ENCODE measurements around the gene NAT8L. TPM values are rescaled to one million over a fixed set of nuclear protein-coding genes. Genes with fewer than 3 reads are reported as not detected.

NAT8L gene
- total RNA-seq, 1 donor from 2014 or later, result 1.1 TPM

GRCh38 chr4:2044542-2045517 is 14.3 kb upstream of the NAT8L start:
- DNase-seq (ENCODE audit: low spot score), result peak; percentile 73
- intact Hi-C loops (cut with DNase I), result no loop called here

GRCh38 chr4:2045518-2045951 is 13.6 kb upstream of the NAT8L start:
- intact Hi-C loops (cut with DNase I), result no loop called here
- peak; percentile 66 for DNase-seq (ENCODE audit: low spot score)

GRCh38 chr4:2046031-2046961 is 12.8 kb upstream of the NAT8L start:
- intact Hi-C loops (cut with DNase I), result no loop called here
- peak; percentile 71 for DNase-seq (ENCODE audit: low spot score)

- peak; percentile 55 for DNase-seq (ENCODE audit: low spot score)
- intact Hi-C loops (cut with DNase I), result no loop called here
Measured at GRCh38 chr4:2047031-2047660, 12.0 kb upstream of the NAT8L start.

GRCh38 chr4:2047781-2048581 is 11.1 kb upstream of the NAT8L start:
- DNase-seq (ENCODE audit: low spot score), result peak; percentile 31
- intact Hi-C loops (cut with DNase I), result no loop called here

- intact Hi-C loops (cut with DNase I), result no loop called here
- peak; percentile 2 for DNase-seq (ENCODE audit: low spot score)
Measured at GRCh38 chr4:2048831-2049230, 10.3 kb upstream of the NAT8L start.

- intact Hi-C loops (cut with DNase I), result no loop called here
- peak; percentile 22 for DNase-seq (ENCODE audit: low spot score)
Measured at GRCh38 chr4:2049381-2049780, 9.7 kb upstream of the NAT8L start.

- peak; percentile 63 for DNase-seq (ENCODE audit: low spot score)
- intact Hi-C loops (cut with DNase I), result no loop called here
Measured at GRCh38 chr4:2049811-2050210, 9.3 kb upstream of the NAT8L start.

- intact Hi-C loops (cut with DNase I), result no loop called here
- peak; percentile 51 for DNase-seq (ENCODE audit: low spot score)
Measured at GRCh38 chr4:2051086-2051485, 8.0 kb upstream of the NAT8L start.

GRCh38 chr4:2054217-2054616 is 4.9 kb upstream of the NAT8L start:
- no peak for DNase-seq (ENCODE audit: low spot score)
- intact Hi-C loops (cut with DNase I), result no loop called here

GRCh38 chr4:2057382-2058065 is 1.6 kb upstream of the NAT8L start:
- intact Hi-C loops (cut with DNase I), result no loop called here
- DNase-seq (ENCODE audit: low spot score), result no peak

- no peak for DNase-seq (ENCODE audit: low spot score)
Measured at GRCh38 chr4:2058264-2059045, 672 bp upstream of the NAT8L start.

GRCh38 chr4:2059726-2060602 is 837 bp downstream of the NAT8L start:
- intact Hi-C loops (cut with DNase I), result no loop called here
- no peak for DNase-seq (ENCODE audit: low spot score)

More at GRCh38 chr4:2058264-2059045, 672 bp upstream of the NAT8L start:
- intact Hi-C loops (cut with DNase I), result no loop called here

GRCh38 chr4:2060611-2061185 is 1.6 kb downstream of the NAT8L start:
- DNase-seq (ENCODE audit: low spot score), result no peak
- intact Hi-C loops (cut with DNase I), result no loop called here

- DNase-seq (ENCODE audit: low spot score), result no peak
- intact Hi-C loops (cut with DNase I), result no loop called here
Measured at GRCh38 chr4:2061186-2062131, 2.3 kb downstream of the NAT8L start.

Data from cardiac septum (tissue), 1 donor.